ENCODE data around the gene ZDHHC5. TPM values are rescaled to one million over a fixed set of nuclear protein-coding genes. Genes with fewer than 3 reads are reported as not detected.

The ZDHHC5 gene
- total RNA-seq, 1 donor from 2014 or later: 19.3 TPM

DNA sequence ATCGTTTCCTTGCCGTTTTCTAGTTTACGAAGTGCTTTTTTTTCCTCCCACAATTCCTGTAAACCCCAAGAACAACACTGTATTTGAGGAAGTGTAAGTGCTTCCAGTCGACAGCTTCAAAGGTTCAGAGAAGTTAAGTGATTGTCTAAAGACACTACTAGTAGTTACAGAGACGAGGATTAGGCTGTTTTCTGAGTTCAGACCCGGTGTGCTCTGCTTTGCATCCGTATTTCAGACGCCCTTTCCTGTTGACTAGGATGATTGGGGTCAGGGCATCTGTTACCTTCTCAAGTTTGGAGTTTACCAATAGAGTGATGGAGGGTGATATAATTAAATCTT lies 9.9 kb upstream of the ZDHHC5 start:
- Histone ChIP-seq H3K27ac (ENCODE audit: low read depth, low read length) (peak overlapping the region; percentile 88), H3K27me3 (ENCODE audit: control insufficient read depth in 3 of 3, insufficient read depth in 3 of 3, low read length in 3 of 3) (no peaks in the 10 kb centered on the region), H3K36me3 (ENCODE audit: control insufficient read depth in 3 of 3, insufficient read depth in 3 of 3, low read length in 3 of 3) (peaks cover 21 to 28% (median 26%) of the 10 kb centered on the region in 3 donors), H3K4me3 (ENCODE audit: low read length in 3 of 3) (peak overlapping the region; percentile 68 to 98 (median 92)), H3K9ac (ENCODE audit: low read depth in 1 of 3, low read length in 3 of 3) (peak overlapping the region; percentile 75 to 91 (median 88)), H3K4me1 (ENCODE audit: control insufficient read depth in 3 of 3, insufficient read depth in 3 of 3, low read length in 3 of 3) (peaks cover 10 to 16% (median 15%) of the 10 kb centered on the region in 3 donors), H3K9me3 (ENCODE audit: control insufficient read depth in 3 of 3, low read length in 3 of 3) (no peaks in the 10 kb centered on the region)

DNA sequence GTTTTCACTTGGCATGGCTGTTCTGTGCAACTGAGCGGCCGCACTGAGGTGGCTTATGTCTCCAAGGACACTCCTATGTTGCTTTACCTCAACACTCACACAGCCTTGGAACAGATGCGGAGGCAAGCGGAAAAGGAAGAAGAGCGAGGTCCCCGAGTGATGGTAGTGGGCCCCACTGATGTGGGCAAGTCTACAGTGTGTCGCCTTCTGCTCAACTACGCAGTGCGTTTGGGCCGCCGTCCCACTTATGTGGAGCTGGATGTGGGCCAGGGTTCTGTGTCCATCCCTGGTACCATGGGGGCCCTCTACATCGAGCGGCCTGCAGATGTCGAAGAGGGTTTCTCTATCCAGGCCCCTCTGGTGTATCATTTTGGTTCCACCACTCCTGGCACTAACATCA lies 8.2 kb upstream of the ZDHHC5 start:
- Histone ChIP-seq H3K9ac (ENCODE audit: low read depth in 1 of 3, low read length in 3 of 3) (peak overlapping the region in 1 of 3 donors; percentile 8), H3K36me3 (ENCODE audit: control insufficient read depth in 3 of 3, insufficient read depth in 3 of 3, low read length in 3 of 3) (peaks cover 21 to 28% (median 26%) of the 10 kb centered on the region in 3 donors), H3K27me3 (ENCODE audit: control insufficient read depth in 3 of 3, insufficient read depth in 3 of 3, low read length in 3 of 3) (no peaks in the 10 kb centered on the region)

GRCh38 chr11:57662893-57663292 lies 5.0 kb upstream of the ZDHHC5 start:
- Histone ChIP-seq H3K9ac (ENCODE audit: low read depth in 1 of 3, low read length in 3 of 3) (no peak overlapping the region), H3K9me3 (ENCODE audit: control insufficient read depth in 3 of 3, low read length in 3 of 3) (no peaks in the 10 kb centered on the region), H3K4me3 (ENCODE audit: low read length in 3 of 3) (no peak overlapping the region), H3K27me3 (ENCODE audit: control insufficient read depth in 3 of 3, insufficient read depth in 3 of 3, low read length in 3 of 3) (no peaks in the 10 kb centered on the region), H3K4me1 (ENCODE audit: control insufficient read depth in 3 of 3, insufficient read depth in 3 of 3, low read length in 3 of 3) (peaks cover 13 to 18% (median 16%) of the 10 kb centered on the region in 3 donors), H3K36me3 (ENCODE audit: control insufficient read depth in 3 of 3, insufficient read depth in 3 of 3, low read length in 3 of 3) (peaks cover 21 to 28% (median 26%) of the 10 kb centered on the region in 3 donors), H3K27ac (ENCODE audit: low read depth, low read length) (no peak overlapping the region)

More for the DNA sequence above, 8.2 kb upstream of the ZDHHC5 start:
- H3K4me1 ChIP-seq (ENCODE audit: control insufficient read depth in 3 of 3, insufficient read depth in 3 of 3, low read length in 3 of 3): peaks cover 10 to 16% (median 15%) of the 10 kb centered on the region in 3 donors
- no peaks in the 10 kb centered on the region for H3K9me3 ChIP-seq (ENCODE audit: control insufficient read depth in 3 of 3, low read length in 3 of 3)
- no peak overlapping the region for H3K27ac ChIP-seq (ENCODE audit: low read depth, low read length)
- H3K4me3 ChIP-seq (ENCODE audit: low read length in 3 of 3): no peak overlapping the region

GRCh38 chr11:57663975-57664374 lies 3.9 kb upstream of the ZDHHC5 start:
- H3K4me3 ChIP-seq (ENCODE audit: low read length in 3 of 3): no peak overlapping the region
- no peaks in the 10 kb centered on the region for H3K9me3 ChIP-seq (ENCODE audit: control insufficient read depth in 3 of 3, low read length in 3 of 3)
- H3K9ac ChIP-seq (ENCODE audit: low read depth in 1 of 3, low read length in 3 of 3): no peak overlapping the region
- H3K4me1 ChIP-seq (ENCODE audit: control insufficient read depth in 3 of 3, insufficient read depth in 3 of 3, low read length in 3 of 3): peaks cover 9 to 12% (median 11%) of the 10 kb centered on the region in 3 donors
- H3K27me3 ChIP-seq (ENCODE audit: control insufficient read depth in 3 of 3, insufficient read depth in 3 of 3, low read length in 3 of 3): no peaks in the 10 kb centered on the region
- no peak overlapping the region for H3K27ac ChIP-seq (ENCODE audit: low read depth, low read length)
- H3K36me3 ChIP-seq (ENCODE audit: control insufficient read depth in 3 of 3, insufficient read depth in 3 of 3, low read length in 3 of 3): peaks cover 21 to 28% (median 25%) of the 10 kb centered on the region in 3 donors

GRCh38 chr11:57667117-57667735 lies 688 bp upstream of the ZDHHC5 start:
- H3K36me3 ChIP-seq (ENCODE audit: control insufficient read depth in 3 of 3, insufficient read depth in 3 of 3, low read length in 3 of 3): peaks cover 3 to 9% (median 5%) of the 10 kb centered on the region in 3 donors
- no peaks in the 10 kb centered on the region for H3K9me3 ChIP-seq (ENCODE audit: control insufficient read depth in 3 of 3, low read length in 3 of 3)
- H3K4me1 ChIP-seq (ENCODE audit: control insufficient read depth in 3 of 3, insufficient read depth in 3 of 3, low read length in 3 of 3): peaks cover 21 to 24% (median 22%) of the 10 kb centered on the region in 3 donors
- peak overlapping the region; percentile 91 for H3K27ac ChIP-seq (ENCODE audit: low read depth, low read length)
- H3K27me3 ChIP-seq (ENCODE audit: control insufficient read depth in 3 of 3, insufficient read depth in 3 of 3, low read length in 3 of 3): no peaks in the 10 kb centered on the region
- H3K9ac ChIP-seq (ENCODE audit: low read depth in 1 of 3, low read length in 3 of 3): peak overlapping the region; percentile 98 to 99 (median 98)
- peak overlapping the region; percentile 82 to 97 (median 95) for H3K4me3 ChIP-seq (ENCODE audit: low read length in 3 of 3)

GRCh38 chr11:57668434-57668782 lies 494 bp downstream of the ZDHHC5 start:
- Histone ChIP-seq H3K36me3 (ENCODE audit: control insufficient read depth in 3 of 3, insufficient read depth in 3 of 3, low read length in 3 of 3) (peaks cover 11 to 15% (median 15%) of the 10 kb centered on the region in 3 donors), H3K9me3 (ENCODE audit: control insufficient read depth in 3 of 3, low read length in 3 of 3) (no peaks in the 10 kb centered on the region), H3K27me3 (ENCODE audit: control insufficient read depth in 3 of 3, insufficient read depth in 3 of 3, low read length in 3 of 3) (no peaks in the 10 kb centered on the region), H3K9ac (ENCODE audit: low read depth in 1 of 3, low read length in 3 of 3) (peak overlapping the region; percentile 94 to 98 (median 98)), H3K27ac (ENCODE audit: low read depth, low read length) (peak overlapping the region; percentile 91), H3K4me3 (ENCODE audit: low read length in 3 of 3) (peak overlapping the region; percentile 82 to 97 (median 95)), H3K4me1 (ENCODE audit: control insufficient read depth in 3 of 3, insufficient read depth in 3 of 3, low read length in 3 of 3) (peaks cover 21 to 24% (median 22%) of the 10 kb centered on the region in 3 donors)

- peaks cover 6 to 11% (median 10%) of the 10 kb centered on the region in 3 donors for H3K4me1 ChIP-seq (ENCODE audit: control insufficient read depth in 3 of 3, insufficient read depth in 3 of 3, low read length in 3 of 3)
- no peaks in the 10 kb centered on the region for H3K27me3 ChIP-seq (ENCODE audit: control insufficient read depth in 3 of 3, insufficient read depth in 3 of 3, low read length in 3 of 3)
- H3K36me3 ChIP-seq (ENCODE audit: control insufficient read depth in 3 of 3, insufficient read depth in 3 of 3, low read length in 3 of 3): peaks cover 14 to 38% (median 27%) of the 10 kb centered on the region in 3 donors
Observed at GRCh38 chr11:57674251-57674650, 6.3 kb downstream of the ZDHHC5 start.

DNA sequence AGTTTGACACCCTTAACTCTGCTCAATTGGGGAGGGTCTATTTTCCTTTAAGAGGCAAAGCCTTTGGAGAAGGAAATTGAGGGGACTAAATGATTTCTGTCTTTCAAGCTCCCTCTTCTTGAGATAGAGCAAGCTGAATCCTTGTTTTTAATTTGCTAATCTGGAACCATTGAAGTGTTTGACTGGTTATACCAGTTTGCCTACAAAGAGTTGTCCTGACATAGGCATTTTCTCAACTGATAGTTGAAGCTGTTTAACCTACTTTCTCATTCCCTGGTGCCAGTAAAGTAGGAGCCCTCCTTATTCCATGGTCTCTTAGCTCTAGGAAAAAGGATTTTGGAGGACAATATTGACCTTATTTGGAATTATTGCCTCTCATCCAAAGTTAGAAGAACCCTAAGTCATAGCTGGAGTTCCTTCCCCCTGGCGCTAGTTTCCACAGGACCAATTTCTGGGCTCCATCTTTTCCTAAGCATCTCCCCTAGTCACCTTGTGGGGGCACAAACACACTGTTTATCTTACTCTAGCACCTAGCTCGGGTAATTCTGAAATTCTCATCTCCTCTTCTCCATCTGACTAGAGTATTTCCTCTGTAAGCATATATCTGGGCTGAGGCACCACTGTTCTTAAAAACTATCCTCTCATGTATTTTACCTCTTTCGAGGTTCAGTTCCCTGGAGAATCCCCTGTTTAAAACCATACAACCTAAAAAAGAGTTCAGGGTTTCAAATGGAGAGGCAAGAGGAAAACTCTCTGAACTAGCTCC lies 7.4 kb downstream of the ZDHHC5 start:
- no peaks in the 10 kb centered on the region for H3K27me3 ChIP-seq (ENCODE audit: control insufficient read depth in 3 of 3, insufficient read depth in 3 of 3, low read length in 3 of 3)
- H3K9ac ChIP-seq (ENCODE audit: low read depth in 1 of 3, low read length in 3 of 3): no peak overlapping the region
- H3K4me3 ChIP-seq (ENCODE audit: low read length in 3 of 3): no peak overlapping the region
- H3K4me1 ChIP-seq (ENCODE audit: control insufficient read depth in 3 of 3, insufficient read depth in 3 of 3, low read length in 3 of 3): peaks cover 2 to 5% (median 4%) of the 10 kb centered on the region in 3 donors
- H3K27ac ChIP-seq (ENCODE audit: low read depth, low read length): no peak overlapping the region
- H3K36me3 ChIP-seq (ENCODE audit: control insufficient read depth in 3 of 3, insufficient read depth in 3 of 3, low read length in 3 of 3): peaks cover 16 to 44% (median 27%) of the 10 kb centered on the region in 3 donors
- H3K9me3 ChIP-seq (ENCODE audit: control insufficient read depth in 3 of 3, low read length in 3 of 3): no peaks in the 10 kb centered on the region

More at GRCh38 chr11:57674251-57674650, 6.3 kb downstream of the ZDHHC5 start:
- Histone ChIP-seq H3K9ac (ENCODE audit: low read depth in 1 of 3, low read length in 3 of 3) (no peak overlapping the region), H3K9me3 (ENCODE audit: control insufficient read depth in 3 of 3, low read length in 3 of 3) (no peaks in the 10 kb centered on the region), H3K27ac (ENCODE audit: low read depth, low read length) (no peak overlapping the region), H3K4me3 (ENCODE audit: low read length in 3 of 3) (no peak overlapping the region)

- Histone ChIP-seq H3K36me3 (ENCODE audit: control insufficient read depth in 3 of 3, insufficient read depth in 3 of 3, low read length in 3 of 3) (peaks cover 8 to 32% (median 18%) of the 10 kb centered on the region in 3 donors), H3K27me3 (ENCODE audit: control insufficient read depth in 3 of 3, insufficient read depth in 3 of 3, low read length in 3 of 3) (no peaks in the 10 kb centered on the region), H3K9me3 (ENCODE audit: control insufficient read depth in 3 of 3, low read length in 3 of 3) (no peaks in the 10 kb centered on the region), H3K27ac (ENCODE audit: low read depth, low read length) (no peak overlapping the region), H3K4me3 (ENCODE audit: low read length in 3 of 3) (no peak overlapping the region), H3K9ac (ENCODE audit: low read depth in 1 of 3, low read length in 3 of 3) (peak overlapping the region in 1 of 3 donors; percentile 20), H3K4me1 (ENCODE audit: control insufficient read depth in 3 of 3, insufficient read depth in 3 of 3, low read length in 3 of 3) (peaks cover 0 to 5% (median 4%) of the 10 kb centered on the region in 3 donors)
Observed at GRCh38 chr11:57679396-57679795, 11.5 kb downstream of the ZDHHC5 start.

- Histone ChIP-seq H3K27ac (ENCODE audit: low read depth, low read length) (no peak overlapping the region), H3K9me3 (ENCODE audit: control insufficient read depth in 3 of 3, low read length in 3 of 3) (no peaks in the 10 kb centered on the region), H3K27me3 (ENCODE audit: control insufficient read depth in 3 of 3, insufficient read depth in 3 of 3, low read length in 3 of 3) (no peaks in the 10 kb centered on the region), H3K36me3 (ENCODE audit: control insufficient read depth in 3 of 3, insufficient read depth in 3 of 3, low read length in 3 of 3) (peaks cover 7 to 31% (median 28%) of the 10 kb centered on the region in 3 donors), H3K9ac (ENCODE audit: low read depth in 1 of 3, low read length in 3 of 3) (no peak overlapping the region), H3K4me3 (ENCODE audit: low read length in 3 of 3) (no peak overlapping the region), H3K4me1 (ENCODE audit: control insufficient read depth in 3 of 3, insufficient read depth in 3 of 3, low read length in 3 of 3) (peaks cover 0 to 5% (median 4%) of the 10 kb centered on the region in 3 donors)
Observed at GRCh38 chr11:57680552-57680874, 12.6 kb downstream of the ZDHHC5 start.

All from skeletal muscle tissue (tissue), 4 donors.